Measurements from ENCODE around the gene VAV1. TPM values are rescaled to one million over a fixed set of nuclear protein-coding genes. Genes with fewer than 3 reads are reported as not detected.
A peak's percentile ranks its signal among the peaks of the same experiment; 100 is the strongest.

Gene VAV1
- total RNA-seq, 1 donor: 0.36 TPM

DNA sequence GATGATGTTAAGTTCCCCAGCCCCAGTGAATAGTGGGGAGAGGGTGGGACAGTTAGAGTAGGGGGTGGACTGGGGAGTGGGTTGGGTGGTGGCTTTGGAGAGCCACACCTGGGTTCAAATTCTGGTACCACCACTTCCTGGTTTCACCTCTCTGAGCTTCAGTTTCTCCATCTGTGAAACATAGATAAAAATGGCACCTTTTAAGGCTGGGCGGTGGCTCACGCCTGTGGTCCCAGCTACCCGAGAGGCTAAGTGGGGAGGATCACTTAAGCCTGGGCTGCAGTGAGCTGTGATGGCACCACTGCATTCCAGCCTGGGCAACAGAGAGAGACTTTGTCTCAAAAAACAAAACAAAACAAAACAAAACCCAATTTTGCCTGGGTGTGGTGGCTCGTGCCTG is 5.9 kb downstream of the VAV1 start:
- Histone ChIP-seq H4K20me1 (ENCODE audit: insufficient read depth, low read length) (no peaks in the 10 kb centered on the region), H3K4me3 (ENCODE audit: insufficient read depth, low read length) (no peak overlapping the region), H3K4me2 (ENCODE audit: insufficient read depth, low read length) (no peak overlapping the region), H3K27ac (ENCODE audit: low read depth, low read length) (no peak overlapping the region), H3K79me2 (ENCODE audit: insufficient read depth, low read length) (no peaks in the 10 kb centered on the region), H3K36me3 (ENCODE audit: insufficient read depth, low read length) (no peaks in the 10 kb centered on the region), H3K27me3 (ENCODE audit: insufficient read depth, low read length) (no peaks in the 10 kb centered on the region), H3K9me3 (ENCODE audit: low read depth, low read length) (no peaks in the 10 kb centered on the region), H2AFZ (ENCODE audit: low read length) (no peak overlapping the region), H3K4me1 (ENCODE audit: insufficient read depth, low read length) (no peaks in the 10 kb centered on the region)
- TF ChIP-seq, protein P1, sequence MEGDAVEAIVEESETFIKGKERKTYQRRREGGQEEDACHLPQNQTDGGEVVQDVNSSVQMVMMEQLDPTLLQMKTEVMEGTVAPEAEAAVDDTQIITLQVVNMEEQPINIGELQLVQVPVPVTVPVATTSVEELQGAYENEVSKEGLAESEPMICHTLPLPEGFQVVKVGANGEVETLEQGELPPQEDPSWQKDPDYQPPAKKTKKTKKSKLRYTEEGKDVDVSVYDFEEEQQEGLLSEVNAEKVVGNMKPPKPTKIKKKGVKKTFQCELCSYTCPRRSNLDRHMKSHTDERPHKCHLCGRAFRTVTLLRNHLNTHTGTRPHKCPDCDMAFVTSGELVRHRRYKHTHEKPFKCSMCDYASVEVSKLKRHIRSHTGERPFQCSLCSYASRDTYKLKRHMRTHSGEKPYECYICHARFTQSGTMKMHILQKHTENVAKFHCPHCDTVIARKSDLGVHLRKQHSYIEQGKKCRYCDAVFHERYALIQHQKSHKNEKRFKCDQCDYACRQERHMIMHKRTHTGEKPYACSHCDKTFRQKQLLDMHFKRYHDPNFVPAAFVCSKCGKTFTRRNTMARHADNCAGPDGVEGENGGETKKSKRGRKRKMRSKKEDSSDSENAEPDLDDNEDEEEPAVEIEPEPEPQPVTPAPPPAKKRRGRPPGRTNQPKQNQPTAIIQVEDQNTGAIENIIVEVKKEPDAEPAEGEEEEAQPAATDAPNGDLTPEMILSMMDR (IDR thresholded peaks at IDR 0.05; ENCODE audit: extremely low read depth, low read depth, low read length): no peak
- DNase-seq (ENCODE audit: insufficient read length, low spot score, missing footprints): no peak

- no peaks in the 10 kb centered on the region for H3K27me3 ChIP-seq (ENCODE audit: insufficient read depth, low read length)
- no peak overlapping the region for H3K4me2 ChIP-seq (ENCODE audit: insufficient read depth, low read length)
- DNase-seq (ENCODE audit: insufficient read length, low spot score, missing footprints): peak; percentile 52
- H4K20me1 ChIP-seq (ENCODE audit: insufficient read depth, low read length): no peaks in the 10 kb centered on the region
- no peaks in the 10 kb centered on the region for H3K36me3 ChIP-seq (ENCODE audit: insufficient read depth, low read length)
- H3K9me3 ChIP-seq (ENCODE audit: low read depth, low read length): no peaks in the 10 kb centered on the region
- no peaks in the 10 kb centered on the region for H3K79me2 ChIP-seq (ENCODE audit: insufficient read depth, low read length)
- no peak overlapping the region for H3K4me3 ChIP-seq (ENCODE audit: insufficient read depth, low read length)
- H3K4me1 ChIP-seq (ENCODE audit: insufficient read depth, low read length): no peaks in the 10 kb centered on the region
- TF ChIP-seq, protein P1 (IDR thresholded peaks at IDR 0.05; ENCODE audit: extremely low read depth, low read depth, low read length): no peak
- H3K27ac ChIP-seq (ENCODE audit: low read depth, low read length): no peak overlapping the region
- H2AFZ ChIP-seq (ENCODE audit: low read length): no peak overlapping the region
These were observed 6.7 kb downstream of the VAV1 start for GRCh38 chr19:6779206-6779605.

DNA sequence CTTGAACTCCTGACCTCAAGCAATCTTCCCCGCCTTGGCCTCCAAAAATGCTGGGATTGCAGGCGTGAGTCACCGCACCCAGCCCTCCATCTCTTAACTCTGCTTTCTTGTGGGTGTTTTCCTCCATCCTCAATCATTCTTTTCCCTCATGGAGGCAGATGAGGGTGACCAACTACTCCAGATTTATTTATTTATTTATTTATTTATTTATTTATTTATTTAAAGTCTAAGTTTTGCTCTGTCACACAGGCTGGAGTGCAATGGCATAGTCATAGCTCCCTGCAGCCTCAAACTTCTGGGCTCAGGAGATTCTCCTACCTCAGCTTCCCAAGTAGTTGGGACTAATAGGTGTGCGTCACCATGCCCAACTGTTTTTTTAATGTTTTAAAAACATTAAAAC is 14.9 kb downstream of the VAV1 start:
- Histone ChIP-seq H3K79me2 (ENCODE audit: insufficient read depth, low read length) (no peaks in the 10 kb centered on the region), H3K9me3 (ENCODE audit: low read depth, low read length) (no peaks in the 10 kb centered on the region), H3K36me3 (ENCODE audit: insufficient read depth, low read length) (no peaks in the 10 kb centered on the region), H3K4me3 (ENCODE audit: insufficient read depth, low read length) (no peak overlapping the region), H3K27me3 (ENCODE audit: insufficient read depth, low read length) (no peaks in the 10 kb centered on the region), H3K27ac (ENCODE audit: low read depth, low read length) (no peak overlapping the region), H3K4me2 (ENCODE audit: insufficient read depth, low read length) (no peak overlapping the region), H2AFZ (ENCODE audit: low read length) (no peak overlapping the region), H4K20me1 (ENCODE audit: insufficient read depth, low read length) (no peaks in the 10 kb centered on the region), H3K4me1 (ENCODE audit: insufficient read depth, low read length) (no peaks in the 10 kb centered on the region)
- peak; percentile 35 for DNase-seq (ENCODE audit: insufficient read length, low spot score, missing footprints)
- TF ChIP-seq, protein P1 (IDR thresholded peaks at IDR 0.05; ENCODE audit: extremely low read depth, low read depth, low read length): no peak

- no peak overlapping the region for H3K4me3 ChIP-seq (ENCODE audit: insufficient read depth, low read length)
- no peaks in the 10 kb centered on the region for H3K4me1 ChIP-seq (ENCODE audit: insufficient read depth, low read length)
- TF ChIP-seq, protein P1 (IDR thresholded peaks at IDR 0.05; ENCODE audit: extremely low read depth, low read depth, low read length): no peak
- no peaks in the 10 kb centered on the region for H4K20me1 ChIP-seq (ENCODE audit: insufficient read depth, low read length)
- no peaks in the 10 kb centered on the region for H3K9me3 ChIP-seq (ENCODE audit: low read depth, low read length)
- no peaks in the 10 kb centered on the region for H3K36me3 ChIP-seq (ENCODE audit: insufficient read depth, low read length)
- no peak overlapping the region for H3K4me2 ChIP-seq (ENCODE audit: insufficient read depth, low read length)
- H3K79me2 ChIP-seq (ENCODE audit: insufficient read depth, low read length): no peaks in the 10 kb centered on the region
- H3K27me3 ChIP-seq (ENCODE audit: insufficient read depth, low read length): no peaks in the 10 kb centered on the region
- H2AFZ ChIP-seq (ENCODE audit: low read length): no peak overlapping the region
- no peak overlapping the region for H3K27ac ChIP-seq (ENCODE audit: low read depth, low read length)
- DNase-seq (ENCODE audit: insufficient read length, low spot score, missing footprints): no peak
These were observed 16.4 kb downstream of the VAV1 start for GRCh38 chr19:6788896-6789295.
